LNCAP (cell line): ENCODE results near the gene ELFN1.

Experiments used
- CTCF ChIP-seq: fragments of 450-650 bp; IDR thresholded peaks from 2 replicates; pipeline ENCODE4 v1.5.1; 2017; ENCODE audit warnings: mild to moderate bottlenecking

Gene ELFN1

GRCh38 chr7:1666317-1666822 lies 3.7 kb upstream of the ELFN1 start:
- TF ChIP-seq CTCF, result no peak

GRCh38 chr7:1666823-1667565 lies 3.1 kb upstream of the ELFN1 start:
- TF ChIP-seq CTCF, result no peak

- no peak for TF ChIP-seq CTCF
Observed at GRCh38 chr7:1667566-1668395, 2.3 kb upstream of the ELFN1 start.

- TF ChIP-seq CTCF, result no peak
Observed at GRCh38 chr7:1668396-1669063, 1.5 kb upstream of the ELFN1 start.

- no peak for TF ChIP-seq CTCF
Observed at GRCh38 chr7:1669064-1669951, 769 bp upstream of the ELFN1 start.

GRCh38 chr7:1670894-1671593 lies 967 bp downstream of the ELFN1 start:
- TF ChIP-seq CTCF, result no peak
